Lower leg skin (tissue), 4 donors: ENCODE measurements around the gene CNTROB. TPM values are rescaled to one million over a fixed set of nuclear protein-coding genes. Genes with fewer than 3 reads are reported as not detected.

Source experiments
- DNase-seq, 2 donors: peaks; one replicate each; pipeline ENCODE4 v3.0.0-alpha.2; 2019; ENCODE audit warnings: low spot score in 2 of 2
- H3K4me3 ChIP-seq: fragments of 200-600 bp; sonication (generic); 2 replicates; pipeline ENCODE4 v1.5.1; 2017; ENCODE audit warnings: mild to moderate bottlenecking, low read depth; ENCODE audit not compliant: poor library complexity, severe bottlenecking
- POLR2A ChIP-seq, 2 donors: fragments of 450-650 bp; IDR thresholded peaks; one replicate each; pipeline ENCODE4 v1.6.1; 2016 to 2017; ENCODE audit warnings: antibody characterized with exemption in 2 of 2, mild to moderate bottlenecking in 1 of 2, moderate library complexity in 1 of 2
- WGBS, 2 donors: methylation state at CpG; one replicate each; pipeline ENCODE4 v1.1.5; 2018; 5-methylcytosine and 5-hydroxymethylcytosine counted together
- intact Hi-C: fragments of 100-400 bp; cut with DNase I; formaldehyde crosslinking; loops from one replicate; pipeline ENCODE4 v1.15.0; 2023; ENCODE audit warnings: low total_unique reads
- total RNA-seq, 4 donors: library from RNA; depleted of rRNA; stranded (reverse); fragments of >200 nt; gene quantifications; one replicate each; pipeline ENCODE4 v1.1.0, GENCODE V29; 2016
- TF ChIP-seq, protein P1 (sequence below), 3 donors: fragments of 450-650 bp; IDR thresholded peaks; one replicate each; pipeline ENCODE4 v1.5.1; 2016; ENCODE audit warnings: antibody characterized with exemption in 3 of 3, mild to moderate bottlenecking in 3 of 3, moderate library complexity in 2 of 3

Gene CNTROB
- total RNA-seq, 4 donors from 2014 or later = 23.4 to 43.1 (median 27.0) TPM

DNA sequence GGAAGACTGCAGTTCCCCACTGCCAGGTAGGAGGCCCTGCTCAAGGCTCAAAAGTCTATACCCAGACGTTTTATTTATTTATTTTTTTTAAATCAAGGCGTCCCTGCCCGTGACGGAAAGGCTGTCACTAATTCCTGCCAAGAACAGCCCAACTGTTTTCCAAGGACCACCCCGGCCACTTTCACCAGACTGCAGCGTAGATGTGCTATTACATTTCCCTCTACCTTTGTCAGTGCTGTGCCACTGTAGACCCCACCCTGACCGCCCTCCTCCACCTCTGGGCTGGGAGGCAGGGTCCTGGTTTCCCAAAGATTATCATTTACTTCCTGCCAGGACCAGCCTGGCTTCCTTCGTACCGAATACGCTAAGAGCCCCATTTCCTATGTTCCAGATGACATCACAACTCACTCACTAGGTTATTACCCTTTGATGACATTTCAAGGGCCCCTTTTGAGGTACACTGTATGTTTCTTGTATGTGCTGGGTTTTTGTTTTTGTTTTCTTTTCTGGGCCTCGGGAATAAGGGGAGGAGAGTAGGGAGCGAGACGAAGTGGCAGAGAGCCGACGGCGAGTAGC, 9.6 kb upstream of the CNTROB start:
- WGBS, 2 donors = 20 to 21% methylated on average over 16 of the region's 16 CpGs
- intact Hi-C loops = no loop called here
- H3K4me3 ChIP-seq = peak overlapping the region; percentile 27
- no peak for DNase-seq
- TF ChIP-seq POLR2A (IDR thresholded peaks at IDR 0.05) = no peak
- TF ChIP-seq, protein P1, sequence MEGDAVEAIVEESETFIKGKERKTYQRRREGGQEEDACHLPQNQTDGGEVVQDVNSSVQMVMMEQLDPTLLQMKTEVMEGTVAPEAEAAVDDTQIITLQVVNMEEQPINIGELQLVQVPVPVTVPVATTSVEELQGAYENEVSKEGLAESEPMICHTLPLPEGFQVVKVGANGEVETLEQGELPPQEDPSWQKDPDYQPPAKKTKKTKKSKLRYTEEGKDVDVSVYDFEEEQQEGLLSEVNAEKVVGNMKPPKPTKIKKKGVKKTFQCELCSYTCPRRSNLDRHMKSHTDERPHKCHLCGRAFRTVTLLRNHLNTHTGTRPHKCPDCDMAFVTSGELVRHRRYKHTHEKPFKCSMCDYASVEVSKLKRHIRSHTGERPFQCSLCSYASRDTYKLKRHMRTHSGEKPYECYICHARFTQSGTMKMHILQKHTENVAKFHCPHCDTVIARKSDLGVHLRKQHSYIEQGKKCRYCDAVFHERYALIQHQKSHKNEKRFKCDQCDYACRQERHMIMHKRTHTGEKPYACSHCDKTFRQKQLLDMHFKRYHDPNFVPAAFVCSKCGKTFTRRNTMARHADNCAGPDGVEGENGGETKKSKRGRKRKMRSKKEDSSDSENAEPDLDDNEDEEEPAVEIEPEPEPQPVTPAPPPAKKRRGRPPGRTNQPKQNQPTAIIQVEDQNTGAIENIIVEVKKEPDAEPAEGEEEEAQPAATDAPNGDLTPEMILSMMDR (IDR thresholded peaks at IDR 0.05) = no peak

DNA sequence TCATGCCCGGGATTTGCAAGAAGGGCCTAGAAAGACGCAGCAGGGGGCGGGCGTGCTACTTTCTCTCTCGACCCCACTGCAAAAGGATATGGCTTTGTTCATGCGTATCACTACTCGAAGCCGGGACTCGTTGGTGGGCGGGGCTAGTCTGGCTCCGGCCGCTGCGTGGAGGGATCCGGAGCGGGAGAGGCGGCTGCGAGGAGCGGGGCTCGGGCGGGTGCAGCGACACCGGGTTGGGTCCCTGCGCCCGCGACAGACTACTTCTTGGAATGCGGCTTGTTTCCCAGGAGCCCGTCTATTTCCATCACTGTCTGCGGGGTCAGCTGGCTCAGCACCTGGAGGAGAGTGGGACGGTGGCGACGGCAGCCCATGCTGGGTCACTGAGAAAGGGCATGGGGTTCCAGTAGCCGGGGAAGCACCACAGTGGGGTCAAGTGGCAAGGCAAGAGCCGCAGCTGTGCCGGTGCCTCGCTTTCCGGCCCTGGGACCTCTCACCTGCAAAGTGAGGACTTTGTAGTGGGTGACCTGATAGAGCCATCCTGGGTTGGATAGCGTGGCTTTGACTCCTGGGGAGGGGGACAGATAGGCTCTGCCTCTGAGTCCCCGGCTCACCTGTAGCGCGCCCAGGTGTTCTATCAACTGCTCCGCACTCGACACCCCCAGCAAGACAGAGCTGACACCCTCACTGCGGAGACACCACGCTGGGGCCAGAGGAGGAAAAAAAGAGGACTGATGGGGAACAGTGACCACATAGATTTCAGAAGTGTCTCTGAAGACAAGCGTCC, 9.0 kb upstream of the CNTROB start:
- 20 to 21% methylated on average over 39 to 43 of the region's 45 CpGs for WGBS, 2 donors

DNA sequence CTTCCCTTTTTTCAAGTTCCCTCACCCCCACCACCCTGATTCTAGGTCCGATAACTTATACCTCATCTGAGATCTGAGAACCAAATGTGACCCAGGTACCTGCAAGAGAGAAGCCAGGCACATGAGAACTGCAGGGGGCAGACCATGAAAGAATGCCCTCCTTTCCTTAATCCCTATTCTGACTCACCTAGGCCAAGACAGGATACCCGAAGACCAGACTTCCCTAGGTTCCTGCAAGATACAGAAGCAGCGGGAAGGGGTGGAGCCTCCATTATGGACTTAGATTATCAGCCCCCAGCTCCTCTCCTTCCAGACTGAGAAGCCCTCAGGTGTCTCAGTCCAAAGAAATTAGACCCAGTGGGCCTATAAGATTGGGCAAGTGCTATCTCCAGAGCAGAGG, 4.4 kb upstream of the CNTROB start:
- intact Hi-C loops = no loop called here
- 79 to 81% methylated on average over 3 of the region's 3 CpGs for WGBS, 2 donors
- H3K4me3 ChIP-seq = no peak overlapping the region
- no peak for TF ChIP-seq POLR2A (IDR thresholded peaks at IDR 0.05)
- TF ChIP-seq, protein P1 (IDR thresholded peaks at IDR 0.05) = no peak
- DNase-seq = no peak

More for the DNA sequence above, 9.0 kb upstream of the CNTROB start:
- intact Hi-C loops = no loop called here
- no peak for TF ChIP-seq POLR2A (IDR thresholded peaks at IDR 0.05)
- TF ChIP-seq, protein P1 (IDR thresholded peaks at IDR 0.05) = no peak
- H3K4me3 ChIP-seq = peak overlapping the region; percentile 27
- peak; percentile 84 to 97 for DNase-seq

DNA sequence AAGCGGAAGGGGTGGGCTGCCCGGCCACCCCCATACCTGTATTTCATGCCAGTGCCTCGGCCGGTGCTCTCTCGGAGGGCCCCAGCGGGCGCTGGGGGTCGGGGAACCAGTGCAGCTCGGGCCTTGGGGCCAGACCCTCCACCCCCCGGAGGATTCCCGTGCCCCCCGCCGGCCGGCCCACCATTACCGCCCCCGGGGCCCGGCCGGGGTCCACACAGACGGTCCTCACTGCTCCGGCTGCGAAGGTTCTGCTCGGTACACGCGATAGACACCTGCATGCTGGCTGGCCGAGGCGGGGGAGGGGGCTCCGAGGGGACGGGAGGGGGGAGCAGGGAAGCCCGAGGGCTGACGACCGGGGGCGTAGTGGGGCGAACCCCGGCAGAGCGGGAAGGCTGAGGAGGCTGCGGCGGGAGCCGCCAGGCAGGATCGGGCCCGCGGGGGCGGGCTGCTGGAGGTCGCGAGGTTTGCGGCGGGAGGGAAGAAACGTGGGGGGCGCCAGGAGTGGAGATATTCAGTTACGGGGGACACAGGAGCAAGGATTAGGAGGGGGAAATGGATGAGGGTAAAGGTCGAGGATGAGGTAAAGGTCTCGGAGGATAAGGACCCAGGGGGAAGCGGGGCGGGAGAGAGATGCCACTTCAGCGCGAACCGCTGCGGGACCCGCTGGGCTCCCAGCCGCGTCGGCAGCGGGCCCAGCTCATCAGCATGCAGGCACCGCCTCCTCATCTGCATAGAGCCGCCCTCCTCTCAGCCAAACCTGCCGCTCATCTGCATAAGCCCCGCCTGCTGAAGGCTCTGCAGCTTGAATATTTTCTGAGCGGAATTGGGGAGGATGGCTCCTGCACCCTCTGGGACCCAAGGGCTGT, 2.6 kb upstream of the CNTROB start, which contains the start of gene KCNAB3:
TSS of gene KCNAB3 (minus strand) at position 699 of the 866 bp plus-strand sequence. CDS start at position 278, 421 bp downstream.
- intact Hi-C loops = no loop called here
- WGBS, 2 donors = 36 to 44% methylated on average over 48 to 59 of the region's 67 CpGs
- no peak within 1 kb of the TSS for H3K4me3 ChIP-seq

More for the DNA sequence above, 2.6 kb upstream of the CNTROB start, which contains the start of gene KCNAB3:
- DNase-seq = no peak
- TF ChIP-seq, protein P1 (IDR thresholded peaks at IDR 0.05) = no peak
- TF ChIP-seq POLR2A (IDR thresholded peaks at IDR 0.05) = no peak
